UCSD-AML1 (cell line): ENCODE data around the gene LAMA5.

ENCODE experiments used
- DNase-seq: peaks from one replicate; lab custom pipeline; 2025; ENCODE audit not compliant: unreplicated experiment; lab: John Stamatoyannopoulos, UW

LAMA5 gene

DNA sequence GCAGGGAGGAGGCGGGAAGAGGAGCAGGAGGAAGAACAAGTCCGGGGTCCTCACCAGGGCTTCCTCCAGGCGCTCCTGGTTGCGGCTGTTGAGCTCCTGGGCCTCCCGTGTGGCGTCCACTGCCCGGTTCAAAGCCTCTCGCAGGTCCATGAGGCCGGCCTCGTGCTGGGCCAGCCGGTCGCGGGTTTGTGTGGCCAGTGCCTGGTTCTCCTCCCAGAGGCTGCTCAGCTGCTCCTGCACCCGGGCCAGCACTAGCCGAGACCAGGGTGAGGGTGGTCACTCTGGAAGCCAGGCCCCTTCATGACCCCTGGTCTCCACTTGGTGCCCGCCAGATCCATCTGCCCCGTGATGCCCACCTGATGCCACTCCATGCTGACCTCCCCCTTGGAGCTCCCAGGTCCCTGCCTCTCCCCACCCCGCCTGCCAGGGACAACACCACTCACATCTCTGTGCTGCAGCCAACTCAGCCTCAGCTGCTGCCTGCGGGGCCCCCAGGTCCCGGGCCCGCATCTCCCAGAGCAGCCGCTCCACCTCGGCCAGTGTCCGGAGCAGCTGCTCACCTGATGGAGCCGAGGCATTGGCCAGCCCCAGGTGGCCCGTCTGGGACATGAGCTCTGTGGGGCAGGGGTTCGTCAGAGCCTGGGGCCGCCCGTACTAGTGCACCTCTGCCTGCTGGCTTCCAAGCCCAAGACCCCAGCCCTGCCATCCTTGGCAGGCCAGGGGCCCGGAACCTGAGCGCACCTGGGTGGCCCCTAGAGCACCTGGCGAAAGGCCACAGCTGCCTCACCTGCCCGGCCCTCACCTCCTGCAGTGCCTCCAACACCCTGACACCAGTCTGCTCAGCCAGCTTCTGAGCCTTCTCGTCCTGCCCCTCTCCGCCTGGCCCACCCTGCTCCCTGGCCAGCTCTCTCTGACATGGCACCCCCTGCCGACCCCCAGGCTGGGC is 48.4 kb downstream of the LAMA5 start:
- no peak for DNase-seq

DNA sequence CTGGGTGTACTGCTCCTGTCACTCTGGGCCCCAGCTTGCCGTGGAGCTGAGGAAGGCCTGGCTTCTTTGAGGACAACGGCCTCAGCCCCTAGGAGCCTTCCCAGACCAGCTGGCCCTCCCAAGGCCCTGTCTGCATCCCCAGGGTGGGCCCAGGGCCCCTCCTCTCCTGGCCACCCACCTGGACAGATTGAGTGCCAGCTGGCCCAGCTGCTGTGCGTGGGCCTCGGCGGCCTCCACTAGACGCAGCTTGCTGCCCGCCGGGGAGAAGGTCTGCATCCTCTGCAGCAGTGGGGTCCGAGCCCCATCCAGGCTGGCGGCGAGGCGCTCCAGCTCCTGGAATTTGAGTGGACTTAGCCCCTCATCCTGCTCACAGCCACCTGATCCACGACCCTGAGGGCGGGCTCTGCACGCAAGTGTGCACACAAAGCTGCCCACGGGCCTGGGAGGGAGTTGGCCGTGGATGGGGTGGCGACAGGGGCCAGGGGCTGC is 49.9 kb downstream of the LAMA5 start:
- no peak for DNase-seq

DNA sequence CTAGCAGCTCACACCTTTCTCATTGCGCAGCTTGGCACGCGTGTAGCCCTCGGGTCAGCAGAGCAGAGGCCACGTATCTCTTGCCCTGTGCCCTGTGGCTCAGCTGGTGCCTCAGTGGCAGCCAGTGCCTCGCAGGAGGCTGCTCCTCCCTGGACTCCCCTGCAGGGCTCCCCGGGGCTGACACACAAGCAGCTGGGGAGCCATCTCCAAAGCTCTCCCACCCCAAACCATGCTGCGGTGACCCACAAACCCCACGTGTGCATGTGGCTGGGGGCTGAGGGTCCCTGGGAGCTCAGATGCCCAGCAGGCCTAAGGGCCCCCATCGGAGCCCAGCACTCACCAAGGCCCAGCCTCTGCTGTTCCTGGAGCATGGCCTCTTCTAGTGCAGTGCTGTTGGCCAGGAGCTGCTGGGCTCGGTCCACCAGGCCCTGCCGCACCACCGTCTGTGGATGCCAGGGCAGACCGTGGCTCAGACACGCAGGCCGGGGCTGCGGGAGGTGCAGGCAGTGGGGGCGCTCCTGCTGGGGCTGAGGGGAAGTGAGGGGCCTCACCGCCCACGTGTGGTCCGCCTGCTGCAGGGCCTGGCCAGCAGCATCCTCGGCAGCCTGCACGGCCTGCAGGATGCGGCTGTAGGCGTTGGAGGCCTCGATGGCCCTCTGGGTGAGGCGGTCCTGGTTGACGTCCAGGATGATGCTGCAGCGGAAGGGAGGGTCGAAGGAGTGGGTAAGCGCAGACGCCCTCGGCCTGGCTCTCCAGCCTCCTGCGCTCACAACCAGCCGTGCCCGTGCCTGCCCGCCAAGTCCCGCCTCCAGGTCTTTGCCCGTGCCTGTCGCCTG is 50.6 kb downstream of the LAMA5 start:
- DNase-seq, result no peak

DNA sequence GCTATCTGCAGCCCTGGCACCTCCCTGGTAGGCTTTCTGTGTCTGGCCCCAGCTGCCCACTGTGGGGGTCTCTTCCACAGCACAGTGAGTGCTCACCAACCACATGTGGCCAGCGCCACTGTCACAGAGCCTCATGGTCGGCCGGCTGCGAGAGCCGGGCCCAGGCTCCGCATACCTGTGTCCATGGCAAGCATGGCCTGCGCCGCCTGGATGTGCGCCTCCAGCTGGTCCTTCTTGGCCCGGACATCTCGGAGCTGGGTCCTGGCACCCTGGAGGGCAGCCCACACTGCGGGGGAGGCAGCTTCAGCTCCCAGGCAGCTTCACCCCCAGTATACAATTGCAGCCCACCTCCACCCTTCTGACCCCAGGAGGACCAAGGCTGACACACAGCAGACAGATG is 51.3 kb downstream of the LAMA5 start:
- no peak for DNase-seq

DNA sequence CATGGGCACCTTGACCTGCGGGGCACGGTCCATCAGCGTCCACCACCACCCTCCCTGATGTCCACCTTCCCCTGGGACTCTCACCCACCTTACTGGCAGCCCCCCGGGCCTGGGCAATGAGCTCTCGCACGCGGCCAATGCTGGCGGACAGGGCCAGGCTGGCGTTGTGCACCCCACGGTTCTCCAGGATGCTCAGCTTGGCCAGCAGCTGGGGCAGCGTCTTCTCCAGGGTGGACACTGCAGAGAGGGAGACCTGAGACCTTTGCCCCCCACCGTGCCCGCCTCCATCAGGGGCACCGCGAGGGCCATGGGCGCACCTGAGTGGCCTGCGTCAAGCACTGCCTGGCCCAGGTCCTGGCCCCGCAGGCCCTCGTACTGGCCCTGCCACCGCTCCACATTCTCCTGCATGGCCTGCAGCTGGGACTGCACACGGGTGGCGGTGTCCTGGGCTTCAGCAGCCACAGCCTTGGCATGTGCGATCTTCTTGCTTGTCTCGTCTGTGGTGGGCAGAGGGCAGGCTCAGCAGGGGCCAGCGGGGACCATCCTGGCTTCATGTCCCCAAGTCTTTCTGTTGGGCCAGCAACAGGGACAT is 52.3 kb downstream of the LAMA5 start:
- no peak for DNase-seq

DNA sequence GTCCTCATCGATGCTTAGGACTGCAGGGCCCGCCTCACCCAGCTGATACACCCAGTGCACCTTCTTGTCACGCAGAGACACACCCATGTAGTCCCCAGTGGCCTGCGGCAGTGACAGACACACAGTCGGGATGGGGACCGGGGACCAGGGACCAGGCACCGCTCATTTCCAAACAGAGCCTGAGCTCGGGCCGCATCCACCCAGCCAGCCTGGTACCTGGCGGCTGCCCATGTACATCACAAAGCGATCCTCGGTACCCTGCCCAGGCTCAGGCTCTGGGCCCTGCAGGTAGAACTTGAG is 52.8 kb downstream of the LAMA5 start:
- DNase-seq, result no peak

DNA sequence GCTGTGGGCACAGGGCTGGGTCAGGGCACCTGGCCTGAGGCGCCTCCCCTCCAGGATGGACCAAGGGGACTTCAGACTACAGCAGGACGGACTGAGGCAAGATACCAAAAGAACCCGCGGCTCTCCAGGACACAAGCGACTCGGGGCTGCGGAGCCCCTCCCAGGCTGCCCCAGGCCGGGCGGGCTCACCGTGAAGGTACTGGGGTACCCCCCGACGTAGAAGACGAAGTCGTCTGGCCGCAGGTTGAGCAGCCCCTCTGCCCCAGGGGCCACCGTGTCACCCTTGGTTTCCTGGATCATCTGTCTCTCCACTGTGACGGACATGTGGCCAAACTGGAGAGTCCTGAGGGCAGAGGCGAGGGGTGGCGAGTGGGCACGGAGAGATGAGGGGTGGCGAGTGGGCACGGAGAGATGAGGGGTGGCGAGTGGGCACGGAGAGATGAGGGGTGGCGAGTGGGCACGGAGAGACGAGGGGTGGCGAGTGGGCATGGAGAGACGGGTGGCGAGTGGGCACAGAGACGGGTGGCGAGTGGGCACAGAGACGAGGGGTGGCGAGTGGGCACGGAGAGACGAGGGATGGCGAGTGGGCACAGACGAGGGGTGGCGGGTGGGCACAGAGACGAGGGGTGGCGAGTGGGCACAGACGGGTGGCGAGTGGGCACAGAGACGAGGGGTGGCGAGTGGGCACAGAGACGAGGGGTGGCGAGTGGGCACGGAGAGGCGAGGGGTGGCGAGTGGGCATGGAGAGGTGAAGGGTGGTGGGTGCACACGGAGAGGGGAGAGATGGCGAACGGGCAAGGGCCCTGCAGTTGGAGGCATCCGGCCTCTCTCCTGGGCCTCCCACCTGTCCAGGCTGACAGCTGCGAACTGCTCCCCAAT is 53.4 kb downstream of the LAMA5 start:
- no peak for DNase-seq

DNA sequence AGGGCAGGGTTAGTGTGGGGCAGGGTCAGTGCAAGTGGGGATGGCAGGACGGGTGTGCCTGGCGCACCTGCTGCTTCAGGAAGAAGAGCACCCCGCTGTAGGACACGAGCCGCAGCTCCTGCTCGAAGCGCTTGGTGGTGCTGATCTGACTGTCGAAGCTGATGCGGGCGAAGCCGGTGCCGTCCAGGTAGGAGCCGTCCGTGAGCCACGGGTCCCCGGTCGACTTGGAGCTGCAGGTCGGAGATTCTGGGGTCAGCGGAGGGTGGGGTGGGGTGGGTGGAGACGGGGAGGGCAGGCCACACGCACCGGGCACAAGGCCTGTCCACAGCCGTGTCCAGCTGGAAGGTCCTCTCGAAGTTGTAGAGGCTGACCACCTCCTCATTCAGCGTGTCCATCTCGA is 54.1 kb downstream of the LAMA5 start:
- DNase-seq, result no peak

DNA sequence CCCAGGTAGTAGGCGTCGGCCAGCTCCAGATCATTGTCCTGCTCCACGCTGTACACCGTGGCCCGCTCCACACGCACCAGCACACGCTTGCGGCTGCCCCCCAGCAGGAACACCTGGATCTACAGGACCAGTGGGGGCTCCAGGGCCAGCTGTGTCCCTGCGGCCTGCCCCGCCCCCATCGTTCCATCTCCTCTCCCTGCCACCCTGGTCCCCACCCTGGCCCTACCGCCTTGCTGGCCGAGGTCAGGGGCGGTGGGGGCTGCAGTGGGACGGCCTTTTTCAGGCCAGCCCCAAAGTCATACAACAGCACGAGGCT is 54.5 kb downstream of the LAMA5 start:
- no peak for DNase-seq

DNA sequence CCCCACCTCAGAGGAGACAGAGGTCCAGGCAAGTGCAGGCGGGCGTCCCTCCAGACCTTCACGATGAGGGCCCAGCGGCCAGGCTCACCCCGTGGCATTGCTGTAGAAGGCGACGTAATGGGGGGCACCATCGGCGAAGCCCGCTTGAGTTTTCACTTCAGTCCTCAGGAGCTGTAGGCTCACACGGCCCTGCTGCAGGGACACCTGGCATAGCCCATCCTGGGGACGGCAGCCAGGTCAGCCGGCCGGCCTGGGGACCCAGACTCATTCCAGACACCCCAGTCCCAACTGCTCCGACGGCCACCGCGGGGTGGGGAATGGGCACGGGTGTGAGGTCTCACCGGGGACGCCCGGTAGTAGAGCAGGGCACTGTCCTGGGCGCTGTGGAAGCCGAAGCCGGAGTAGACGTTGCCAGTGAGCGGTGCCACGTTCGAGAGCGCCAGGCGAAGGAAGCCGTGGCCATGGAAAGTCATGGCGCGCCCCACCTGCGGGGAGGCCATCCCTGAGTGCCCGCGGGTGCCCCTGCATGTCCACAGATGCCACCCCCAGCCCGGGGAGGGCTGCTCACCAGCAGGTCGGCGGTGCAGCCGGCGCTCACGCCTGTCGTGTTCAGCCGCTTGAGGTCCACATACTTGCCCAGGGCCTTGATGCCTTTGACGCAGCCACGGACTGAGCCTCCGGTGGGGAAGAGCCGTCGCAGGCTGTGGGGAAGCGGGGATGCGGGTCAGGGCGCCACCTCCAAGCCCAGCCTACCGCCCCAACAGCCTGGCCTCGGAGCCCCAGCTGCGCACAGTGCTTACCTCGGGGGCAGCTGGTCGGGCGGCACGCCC is 55.1 kb downstream of the LAMA5 start:
- DNase-seq, result no peak

DNA sequence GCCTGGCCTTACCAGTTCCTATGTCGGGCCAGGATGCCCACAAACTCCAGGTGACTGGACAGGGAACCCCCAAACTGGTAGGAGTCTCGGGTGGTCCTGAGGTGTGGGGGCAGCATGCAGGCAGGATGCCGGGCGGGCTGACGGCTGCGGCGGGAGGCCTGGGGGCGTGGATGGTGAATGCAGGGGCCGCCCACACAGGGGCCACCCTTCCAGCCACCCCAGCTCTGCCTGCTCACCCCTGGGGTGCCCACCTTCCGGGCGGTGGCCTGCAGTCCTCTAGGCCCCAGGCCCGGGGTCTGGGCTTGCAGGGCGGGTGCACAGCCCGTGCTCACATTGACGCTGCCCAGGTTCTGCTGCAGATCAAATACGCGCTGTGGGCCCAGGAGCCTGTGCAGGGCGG is 56.0 kb downstream of the LAMA5 start:
- DNase-seq, result no peak

DNA sequence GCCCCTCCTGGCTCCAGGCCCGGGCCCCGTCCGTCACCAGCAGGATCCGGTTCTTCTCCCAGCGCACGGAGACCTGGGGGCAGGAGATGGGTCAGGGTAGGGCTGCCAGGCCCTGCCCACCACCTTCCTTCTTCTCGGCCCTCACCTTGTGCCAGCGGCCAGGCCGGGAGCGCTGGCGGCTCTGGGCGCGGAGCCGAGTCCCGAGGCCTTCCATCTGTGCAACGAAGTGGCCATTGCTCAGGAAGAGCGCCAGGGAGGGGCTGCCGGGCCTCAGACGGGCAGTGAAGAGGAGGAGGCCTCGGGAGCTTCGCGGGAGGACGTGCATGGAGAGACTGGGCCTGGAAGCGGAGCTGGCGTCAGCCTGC is 56.4 kb downstream of the LAMA5 start:
- no peak for DNase-seq

DNA sequence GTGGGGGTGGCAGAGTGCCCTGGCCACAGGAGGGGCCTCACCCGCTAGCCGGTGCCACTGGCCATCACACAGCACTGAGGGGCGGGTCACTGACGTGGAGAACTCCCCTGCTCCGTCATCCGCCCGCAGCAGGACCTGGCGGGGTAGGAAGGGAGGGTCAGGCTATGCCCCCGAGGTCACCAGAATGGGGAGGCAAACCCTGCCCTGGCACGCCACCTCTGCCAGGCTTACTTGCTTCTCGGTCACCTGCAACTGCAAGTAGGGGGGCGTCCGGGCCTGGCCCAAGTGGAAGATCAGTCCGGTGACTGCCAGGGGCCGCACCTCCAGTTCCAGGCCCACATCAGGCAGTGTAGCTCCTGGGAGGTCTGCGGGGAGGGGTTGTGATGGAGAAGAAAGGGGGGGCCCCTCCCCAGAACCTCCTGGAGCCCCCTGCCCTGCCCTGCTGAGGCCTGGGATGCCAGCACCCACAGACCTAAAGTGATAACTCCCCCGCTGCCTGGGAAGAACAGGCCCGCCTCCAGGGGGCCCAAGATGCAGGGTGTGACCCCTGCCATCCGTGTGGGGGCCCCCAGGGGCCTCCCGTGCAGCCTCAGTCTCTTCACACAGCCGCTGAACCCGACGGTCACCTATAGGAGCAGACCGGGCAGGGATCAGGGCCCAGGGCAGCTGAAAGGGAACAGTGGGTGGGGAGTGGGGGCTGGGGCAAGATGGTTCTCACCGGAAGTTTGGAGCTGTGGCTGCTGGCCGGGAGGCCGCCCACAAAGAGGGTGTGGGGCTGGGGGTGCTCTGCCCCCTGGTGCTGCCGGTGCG is 57.0 kb downstream of the LAMA5 start:
- no peak for DNase-seq

DNA sequence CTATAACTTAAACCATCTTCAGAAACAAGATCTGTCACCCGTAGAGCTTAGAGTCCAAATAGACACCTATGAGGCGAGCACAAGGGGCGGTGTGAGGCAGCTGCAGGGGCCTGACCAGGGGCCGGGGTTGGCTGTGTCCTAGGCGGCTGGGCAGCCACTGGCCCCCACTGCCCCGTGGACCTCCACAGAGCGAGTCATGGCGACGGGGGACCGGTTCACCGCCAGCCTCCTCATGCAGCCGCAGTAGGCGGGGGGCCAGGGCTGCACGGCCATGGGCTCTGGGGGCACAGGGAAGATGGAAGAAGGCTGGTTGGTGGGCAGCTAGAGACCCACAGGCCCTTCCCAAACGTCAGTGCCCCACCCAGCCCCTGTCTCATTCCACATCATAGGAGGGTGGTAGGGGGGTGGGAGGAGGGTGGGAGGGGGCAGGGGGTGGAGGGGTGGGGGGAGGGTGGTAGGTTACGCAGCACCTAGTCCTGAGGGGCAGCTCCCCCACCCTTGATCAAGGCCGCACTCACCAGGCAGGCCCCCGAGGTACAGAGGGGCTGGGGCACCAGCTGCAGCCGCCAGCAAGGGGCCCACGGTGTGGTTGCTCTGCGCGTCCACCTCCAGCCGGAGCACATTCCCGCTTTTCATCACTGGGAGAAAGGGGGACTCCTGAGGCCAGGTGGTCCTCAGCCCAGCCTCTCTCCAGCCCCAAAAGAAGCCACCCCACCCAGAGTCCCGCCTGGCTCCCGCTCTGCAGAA is 57.7 kb downstream of the LAMA5 start:
- DNase-seq, result no peak

DNA sequence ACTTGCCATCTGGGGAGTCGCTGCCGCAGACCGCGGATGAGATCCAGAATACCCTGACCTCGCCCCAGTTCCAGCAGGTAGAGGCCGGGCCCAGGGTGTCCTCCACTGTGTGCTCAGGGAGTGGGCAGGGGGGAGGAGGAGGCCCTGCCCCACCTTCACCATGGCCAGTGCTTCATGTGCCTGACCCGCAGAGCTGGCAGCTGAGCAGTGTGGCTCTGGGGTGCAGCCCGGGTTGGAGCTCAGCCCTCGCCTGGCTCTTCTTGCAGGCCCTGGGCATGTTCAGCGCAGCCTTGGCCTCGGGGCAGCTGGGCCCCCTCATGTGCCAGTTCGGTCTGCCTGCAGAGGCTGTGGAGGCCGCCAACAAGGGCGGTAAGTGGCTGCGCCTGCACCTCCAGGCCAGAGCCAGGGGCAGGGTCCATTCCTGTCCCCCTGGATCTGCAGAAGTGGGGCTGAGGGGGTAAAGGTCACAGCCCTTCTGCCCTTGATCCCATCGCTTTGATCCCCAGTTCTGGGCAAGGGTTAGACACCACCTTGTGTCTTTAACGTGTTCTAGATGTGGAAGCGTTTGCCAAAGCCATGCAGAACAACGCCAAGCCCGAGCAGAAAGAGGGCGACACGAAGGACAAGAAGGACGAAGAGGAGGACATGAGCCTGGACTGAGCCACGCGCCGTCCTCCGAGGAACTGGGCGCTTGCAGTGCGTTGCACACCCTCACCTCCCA is 58.9 kb downstream of the LAMA5 start:
- no peak for DNase-seq

DNA sequence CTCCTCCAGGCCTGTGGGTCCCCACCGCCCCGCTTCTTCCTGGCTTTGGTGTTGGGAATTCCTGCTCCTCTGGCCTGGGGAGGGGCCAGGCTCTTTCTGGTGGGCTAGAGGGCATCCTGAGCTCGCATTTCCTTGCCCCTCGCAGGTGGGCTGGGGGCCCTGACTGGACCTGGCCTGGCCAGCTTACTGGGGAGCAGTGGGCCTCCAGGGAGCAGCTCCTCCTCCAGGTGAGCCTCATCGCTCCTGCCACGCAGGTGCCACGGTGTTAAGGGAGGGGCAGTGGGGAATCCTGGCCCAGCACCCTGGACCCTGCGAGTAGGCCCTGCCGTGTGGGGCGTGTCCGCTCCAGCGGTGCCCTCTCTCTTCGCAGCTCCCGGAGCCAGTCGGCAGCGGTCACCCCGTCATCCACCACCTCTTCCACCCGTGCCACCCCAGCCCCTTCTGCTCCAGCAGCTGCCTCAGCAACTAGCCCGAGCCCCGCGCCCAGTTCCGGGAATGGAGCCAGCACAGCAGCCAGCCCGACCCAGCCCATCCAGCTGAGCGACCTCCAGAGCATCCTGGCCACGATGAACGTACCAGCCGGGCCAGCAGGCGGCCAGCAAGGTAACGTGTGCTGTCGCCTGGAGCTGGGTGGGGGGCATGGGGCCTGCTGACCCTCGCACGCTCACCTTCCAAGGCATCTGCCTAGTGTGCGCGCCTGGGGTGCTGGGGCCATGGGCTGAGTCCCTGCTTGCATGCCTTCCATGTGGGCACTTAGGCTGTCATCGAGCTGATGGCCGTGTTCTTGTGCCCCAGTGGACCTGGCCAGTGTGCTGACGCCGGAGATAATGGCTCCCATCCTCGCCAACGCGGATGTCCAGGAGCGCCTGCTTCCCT is 59.6 kb downstream of the LAMA5 start:
- no peak for DNase-seq
